DMS 273 treated with DMSO at 0.1 percent for 48 hours (cell line): ENCODE measurements around the gene PPP1R3A.

ENCODE experiments used
- DNase-seq: peaks from one replicate; lab custom pipeline; 2025; lab: John Stamatoyannopoulos, UW

Gene PPP1R3A

DNA sequence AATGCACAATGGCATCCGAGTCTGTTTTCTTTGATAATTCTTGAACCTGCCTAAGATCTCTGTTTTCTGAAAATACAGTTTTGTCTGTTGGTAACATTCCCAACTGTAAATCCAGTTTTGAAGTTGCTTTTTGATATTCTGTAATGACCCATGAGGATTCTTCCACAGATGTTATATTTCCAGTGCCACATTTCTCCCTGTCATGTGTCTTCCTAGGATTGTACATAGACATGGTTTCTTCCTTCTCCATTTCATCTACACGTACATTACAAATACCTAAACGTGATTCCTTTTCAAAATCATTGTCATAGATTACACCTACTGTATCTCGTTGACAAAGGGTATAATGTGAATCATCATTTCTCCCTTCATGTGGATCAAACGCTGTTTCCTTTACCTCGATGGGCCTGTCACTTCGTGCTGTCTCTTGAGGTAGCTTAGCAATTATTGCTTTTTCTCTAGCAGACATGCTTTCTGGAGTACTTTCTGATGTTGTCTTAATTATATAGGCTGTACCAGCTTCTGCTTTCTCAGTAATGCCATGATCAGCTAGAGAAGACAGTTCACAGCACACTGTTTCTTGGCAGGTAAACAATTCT lies 40.3 kb downstream of the PPP1R3A start:
- DNase-seq, result no peak

- DNase-seq, result no peak
Measured at GRCh38 chr7:113875224-113875623, 43.6 kb downstream of the PPP1R3A start.

DNA sequence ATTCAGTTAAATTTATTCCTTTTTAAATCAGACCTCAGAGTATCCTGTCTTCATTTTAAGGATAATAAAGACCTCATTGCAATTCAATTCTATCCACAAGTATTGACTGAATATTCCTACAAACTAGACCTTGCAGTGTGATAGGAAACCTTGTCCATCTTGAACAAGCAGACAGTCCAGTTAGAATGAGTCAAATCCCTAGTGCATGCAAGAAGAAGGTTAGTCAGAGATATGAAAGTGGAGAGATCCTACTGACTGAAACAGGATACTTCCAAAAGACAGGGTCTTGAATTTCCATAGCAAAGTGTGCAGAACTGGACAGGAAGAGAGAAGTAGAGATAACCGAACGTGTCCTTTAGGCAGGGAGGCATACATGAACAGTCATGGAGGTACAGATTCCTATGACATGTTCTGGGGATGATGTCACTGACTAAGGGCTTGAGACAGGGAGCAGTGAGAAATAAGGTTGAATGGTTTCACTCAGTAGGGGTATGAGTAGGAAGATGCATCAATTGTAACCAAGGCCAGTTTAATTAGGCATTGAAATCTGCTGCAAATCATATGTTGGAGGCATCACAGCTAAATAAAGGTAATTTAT lies 45.2 kb downstream of the PPP1R3A start:
- no peak for DNase-seq

- no peak for DNase-seq
Measured at GRCh38 chr7:113872981-113873380, 45.8 kb downstream of the PPP1R3A start.

- DNase-seq, result no peak
Measured at GRCh38 chr7:113867325-113867724, 51.5 kb downstream of the PPP1R3A start.

DNA sequence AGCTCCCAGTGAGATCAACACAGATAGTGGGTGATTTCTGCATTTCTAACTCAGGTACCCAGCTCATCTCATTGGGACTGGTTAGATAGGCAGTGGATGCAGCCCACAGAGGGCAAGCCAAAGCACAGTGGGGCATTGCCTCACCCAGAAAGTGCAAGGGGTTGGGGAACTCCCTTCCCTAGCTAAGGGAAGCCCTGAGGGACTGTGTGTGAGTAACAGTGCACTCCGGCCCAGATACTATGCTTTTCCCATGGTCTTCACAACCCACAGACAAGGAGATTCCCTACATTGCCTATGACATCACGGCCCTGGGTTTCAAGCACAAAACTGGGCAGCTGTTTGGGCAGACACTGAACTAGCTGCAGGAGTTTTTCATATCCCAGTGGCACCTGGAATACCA lies 62.8 kb downstream of the PPP1R3A start:
- DNase-seq, result no peak

- no peak for DNase-seq
Measured at GRCh38 chr7:113840954-113841353, 77.9 kb downstream of the PPP1R3A start.

- DNase-seq, result no peak
Measured at GRCh38 chr7:113835367-113835766, 83.4 kb downstream of the PPP1R3A start.

DNA sequence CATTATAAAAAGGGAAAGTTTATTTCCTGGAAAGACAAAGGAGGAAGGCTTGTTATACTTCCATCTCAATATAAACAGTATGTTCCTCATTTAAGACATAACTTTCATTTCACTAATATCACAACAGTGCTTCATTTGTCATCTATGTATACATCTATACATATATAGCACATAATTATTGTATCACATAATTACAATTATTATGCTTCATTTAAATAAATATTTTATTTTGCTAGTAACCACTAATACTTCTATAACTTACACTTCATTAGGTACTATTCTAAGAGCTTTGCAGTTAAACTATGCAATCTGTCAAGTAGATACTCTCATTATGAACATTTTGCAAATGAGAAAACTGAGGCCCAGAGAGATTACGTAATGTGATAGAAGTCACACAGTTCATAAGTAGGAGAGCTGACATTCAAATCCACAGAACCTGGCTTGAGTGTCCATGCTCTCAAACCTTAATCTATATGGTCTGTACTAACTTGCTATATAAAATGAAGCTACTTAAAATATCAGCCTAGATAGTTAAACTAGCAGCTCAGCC lies 86.5 kb downstream of the PPP1R3A start:
- no peak for DNase-seq

GRCh38 chr7:113831556-113831955 lies 87.3 kb downstream of the PPP1R3A start:
- DNase-seq, result no peak

GRCh38 chr7:113828581-113828980 lies 90.2 kb downstream of the PPP1R3A start:
- DNase-seq, result no peak
